ENCODE measurements around the gene PRKD2.

Gene PRKD2

GRCh38 chr19:46721269-46722003 is 4.5 kb upstream of the PRKD2 start:
- H3K4me3 ChIP-seq (ENCODE audit: low read depth, low read length): no peak overlapping the region
- TF ChIP-seq CTCF (IDR thresholded peaks at IDR 0.05; ENCODE audit: low read depth, low read length, missing control alignments): peak; percentile 10
- no peak for DNase-seq (ENCODE audit: low read depth)

- DNase-seq (ENCODE audit: low read depth): no peak
- no peak overlapping the region for H3K4me3 ChIP-seq (ENCODE audit: low read depth, low read length)
- TF ChIP-seq CTCF (IDR thresholded peaks at IDR 0.05; ENCODE audit: low read depth, low read length, missing control alignments): no peak
These were observed 3.8 kb upstream of the PRKD2 start for GRCh38 chr19:46720503-46721239.

GRCh38 chr19:46719629-46720502 is 3.0 kb upstream of the PRKD2 start:
- DNase-seq (ENCODE audit: low read depth): no peak
- H3K4me3 ChIP-seq (ENCODE audit: low read depth, low read length): no peak overlapping the region
- TF ChIP-seq CTCF (IDR thresholded peaks at IDR 0.05; ENCODE audit: low read depth, low read length, missing control alignments): no peak

- TF ChIP-seq CTCF (IDR thresholded peaks at IDR 0.05; ENCODE audit: low read depth, low read length, missing control alignments): no peak
- DNase-seq (ENCODE audit: low read depth): peak; percentile 72
- peak overlapping the region; percentile 11 for H3K4me3 ChIP-seq (ENCODE audit: low read depth, low read length)
These were observed 2.2 kb upstream of the PRKD2 start for GRCh38 chr19:46718934-46719622.

GRCh38 chr19:46718157-46718933 is 1.4 kb upstream of the PRKD2 start:
- peak; percentile 75 for DNase-seq (ENCODE audit: low read depth)
- no peak for TF ChIP-seq CTCF (IDR thresholded peaks at IDR 0.05; ENCODE audit: low read depth, low read length, missing control alignments)
- peak overlapping the region; percentile 72 for H3K4me3 ChIP-seq (ENCODE audit: low read depth, low read length)

- peak overlapping the region; percentile 72 for H3K4me3 ChIP-seq (ENCODE audit: low read depth, low read length)
- no peak for TF ChIP-seq CTCF (IDR thresholded peaks at IDR 0.05; ENCODE audit: low read depth, low read length, missing control alignments)
- no peak for DNase-seq (ENCODE audit: low read depth)
These were observed 816 bp upstream of the PRKD2 start for GRCh38 chr19:46717716-46718143.

Data from GM12864 (cell line).